Activated CD8-positive, alpha-beta memory T cell treated with anti-CD3 and anti-CD28 coated beads, Interleukin-2, amount 50 U/mL, for 1 hour (primary cell): ENCODE measurements around the gene CEACAM4.
"Not testable (repeated sequence)": the region's sequence is repeated elsewhere in the genome, so short reads cannot be mapped to it uniquely, and the experiment has no call there.

Source experiments
- DNase-seq: peaks from one replicate; pipeline ENCODE4 v3.0.0-alpha.2; 2020; ENCODE audit errors: extremely low read depth

The CEACAM4 gene

GRCh38 chr19:41584931-41585330 is 41.9 kb downstream of the CEACAM4 start:
- DNase-seq = no peak

- no peak for DNase-seq
Observed at GRCh38 chr19:41584260-41584810, 42.5 kb downstream of the CEACAM4 start.

- DNase-seq = not testable (repeated sequence)
Observed at GRCh38 chr19:41582577-41583182, 44.2 kb downstream of the CEACAM4 start.

- DNase-seq = not testable (repeated sequence)
Observed at GRCh38 chr19:41581068-41581467, 45.8 kb downstream of the CEACAM4 start.

GRCh38 chr19:41578886-41579285 is 48.0 kb downstream of the CEACAM4 start:
- no peak for DNase-seq

- no peak for DNase-seq
Observed at GRCh38 chr19:41577833-41578232, 49.0 kb downstream of the CEACAM4 start.

- DNase-seq = no peak
Observed at GRCh38 chr19:41577144-41577830, 49.6 kb downstream of the CEACAM4 start.

- DNase-seq = no peak
Observed at GRCh38 chr19:41575998-41576397, 50.9 kb downstream of the CEACAM4 start, which contains the start of gene CEACAM21. Gene CEACAM21, plus strand, starts transcription at chr19:41576166. Its CDS starts 109 bp downstream, at chr19:41576275.

- peak; percentile 51 for DNase-seq
Observed at GRCh38 chr19:41570639-41571112, 56.2 kb downstream of the CEACAM4 start.

- no peak for DNase-seq
Observed at GRCh38 chr19:41570179-41570578, 56.7 kb downstream of the CEACAM4 start.

- no peak for DNase-seq
Observed at GRCh38 chr19:41569481-41570150, 57.3 kb downstream of the CEACAM4 start.
